Measurements from ENCODE around the gene TRPC3. TPM values are rescaled to one million over a fixed set of nuclear protein-coding genes. Genes with fewer than 3 reads are reported as not detected.

The TRPC3 gene
- total RNA-seq, result 1 to 10 TPM in 1 of 2 experiments, under 1 TPM in 1; 0.84 to 2.1 TPM

GRCh38 chr4:121951521-121952110 lies at the start of gene TRPC3:
Gene TRPC3, minus strand, starts transcription at chr4:121952060. Its CDS starts 380 bp downstream, at chr4:121951680.
- Mint-ChIP-seq H3K4me1 (peaks cover 16% of the 10 kb centered on the region), H3K4me3 (peak within 1 kb of the TSS; percentile 77), H3K27ac (no peak within 1 kb of the TSS), H3K36me3 (no peaks in the 10 kb centered on the region), H3K27me3 (peaks cover 51% of the 10 kb centered on the region), H3K9me3 (ENCODE audit: low read depth) (no peaks in the 10 kb centered on the region)
- ATAC-seq (peak; percentile 52), DNase-seq (peak; percentile 46)
- CTCF ChIA-PET, result interaction anchor here (1.0 to 4.7 kb wide), 7 partner anchors 9 to 627 kb away, joined by 3 to 34 read pairs (median 3); no protein-coding TSS in a partner anchor

- Mint-ChIP-seq H3K9me3 (ENCODE audit: low read depth) (no peaks in the 10 kb centered on the region), H3K27ac (no peak overlapping the region), H3K27me3 (peaks cover 39% of the 10 kb centered on the region), H3K36me3 (no peaks in the 10 kb centered on the region), H3K4me1 (peaks cover 2% of the 10 kb centered on the region), H3K4me3 (no peak overlapping the region)
- DNase-seq (no peak), ATAC-seq (no peak)
- CTCF ChIA-PET, result interaction anchor here (1.4 kb wide), 1 partner anchor 51 kb away, joined by 4 read pairs; no protein-coding TSS in a partner anchor
Measured at GRCh38 chr4:122000849-122001248, 49.0 kb upstream of the TRPC3 start.

DNA sequence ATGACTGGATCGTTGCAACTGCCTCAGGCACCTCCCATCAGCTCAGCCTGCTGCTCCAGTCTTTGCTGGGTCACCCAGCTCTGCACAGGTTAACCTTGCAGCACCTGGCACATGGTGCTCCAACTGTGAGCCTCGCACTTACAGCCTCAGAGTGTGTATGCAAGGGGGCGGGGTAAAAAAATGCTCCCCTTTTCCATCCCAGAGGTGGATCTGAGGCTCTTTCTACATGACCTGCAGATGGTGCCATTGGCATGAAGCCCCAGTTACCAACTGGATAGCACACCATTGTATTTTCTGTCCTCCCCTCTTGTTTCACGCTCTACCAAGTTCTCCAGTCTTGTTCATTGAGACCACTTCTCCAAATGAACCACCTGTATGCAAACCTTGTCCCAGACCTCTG lies 46.2 kb upstream of the TRPC3 start:
- no peak overlapping the region for H3K4me3 Mint-ChIP-seq
- peaks cover 51% of the 10 kb centered on the region for H3K27me3 Mint-ChIP-seq
- ATAC-seq, result peak; percentile 30
- CTCF ChIA-PET, result interaction anchor here (1.2 kb wide), 1 partner anchor 48 kb away, joined by 3 read pairs; no protein-coding TSS in a partner anchor
- H3K4me1 Mint-ChIP-seq, result no peaks in the 10 kb centered on the region
- H3K36me3 Mint-ChIP-seq, result no peaks in the 10 kb centered on the region
- no peak for DNase-seq
- H3K9me3 Mint-ChIP-seq (ENCODE audit: low read depth), result no peaks in the 10 kb centered on the region
- no peak overlapping the region for H3K27ac Mint-ChIP-seq

GRCh38 chr4:121995790-121996537 lies 44.1 kb upstream of the TRPC3 start:
- Mint-ChIP-seq H3K27me3 (peaks cover 43% of the 10 kb centered on the region), H3K4me1 (no peaks in the 10 kb centered on the region), H3K36me3 (no peaks in the 10 kb centered on the region), H3K9me3 (ENCODE audit: low read depth) (no peaks in the 10 kb centered on the region), H3K27ac (no peak overlapping the region), H3K4me3 (no peak overlapping the region)
- DNase-seq (no peak), ATAC-seq (no peak)
- CTCF ChIA-PET, result no interaction called here

DNA sequence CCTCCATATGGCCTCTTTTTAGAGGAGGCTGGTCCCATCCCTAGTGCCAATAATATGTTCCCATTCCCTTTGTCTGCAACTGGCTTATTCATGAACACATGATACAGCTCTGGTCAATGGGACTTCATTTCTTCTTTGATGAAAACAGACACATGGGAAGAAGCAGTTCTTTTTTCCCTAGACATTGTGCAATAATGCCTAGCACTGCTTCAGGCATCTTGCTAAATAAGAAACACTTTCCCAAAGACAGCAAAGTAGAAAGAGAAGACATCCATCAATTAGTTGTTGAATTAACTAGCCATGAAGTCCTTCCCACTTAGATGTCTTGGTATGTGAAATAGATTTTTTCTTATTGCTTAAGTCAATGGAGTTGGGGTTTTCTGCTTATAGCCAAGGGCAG lies 40.1 kb upstream of the TRPC3 start:
- H3K4me3 Mint-ChIP-seq, result no peak overlapping the region
- H3K9me3 Mint-ChIP-seq (ENCODE audit: low read depth), result no peaks in the 10 kb centered on the region
- no peaks in the 10 kb centered on the region for H3K36me3 Mint-ChIP-seq
- peaks cover 48% of the 10 kb centered on the region for H3K27me3 Mint-ChIP-seq
- H3K27ac Mint-ChIP-seq, result no peak overlapping the region
- H3K4me1 Mint-ChIP-seq, result no peaks in the 10 kb centered on the region
- DNase-seq, result no peak
- no peak for ATAC-seq
- CTCF ChIA-PET, result no interaction called here

DNA sequence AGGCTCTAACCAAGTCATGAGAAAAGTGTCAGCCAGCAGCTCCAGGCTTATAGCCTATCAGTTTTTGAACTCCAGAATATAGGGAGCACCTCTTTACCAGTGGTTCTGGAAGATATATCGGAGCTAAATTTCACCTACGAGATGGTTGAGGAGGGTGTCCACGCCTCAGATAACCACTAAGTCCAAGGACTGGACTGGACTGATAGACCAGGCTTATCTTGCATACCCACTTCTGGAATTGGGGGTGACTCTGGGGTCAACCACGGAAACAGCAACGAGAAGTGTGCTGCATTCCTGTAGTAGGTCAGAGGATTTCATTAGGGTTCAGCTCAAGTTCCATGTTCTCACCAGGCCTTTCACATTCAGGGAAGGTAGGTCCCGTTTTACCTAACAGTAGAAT lies 38.6 kb upstream of the TRPC3 start:
- H3K4me1 Mint-ChIP-seq, result no peaks in the 10 kb centered on the region
- ATAC-seq (no peak), DNase-seq (no peak)
- H3K9me3 Mint-ChIP-seq (ENCODE audit: low read depth), result no peaks in the 10 kb centered on the region
- CTCF ChIA-PET, result no interaction called here
- no peaks in the 10 kb centered on the region for H3K36me3 Mint-ChIP-seq
- H3K4me3 Mint-ChIP-seq, result no peak overlapping the region
- peaks cover 41% of the 10 kb centered on the region for H3K27me3 Mint-ChIP-seq
- no peak overlapping the region for H3K27ac Mint-ChIP-seq

DNA sequence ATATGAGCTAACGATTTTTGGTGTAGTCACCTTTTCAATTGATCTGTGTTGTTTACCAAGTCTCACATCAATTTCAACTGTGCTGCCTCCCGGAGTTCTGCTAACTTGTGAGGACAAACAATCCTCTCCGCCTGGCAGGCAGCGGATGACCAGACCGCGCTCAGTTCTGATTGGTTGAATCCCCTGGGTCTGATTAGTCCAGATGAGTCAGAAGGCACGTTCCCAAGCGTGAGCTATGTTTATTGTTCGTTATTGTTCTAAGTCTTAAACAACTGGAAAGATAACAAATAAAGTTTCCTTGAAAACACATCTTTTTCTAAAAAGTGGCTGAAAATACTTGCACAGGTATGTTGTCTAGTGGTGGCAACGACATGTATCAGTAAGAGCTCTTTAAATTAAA lies 37.9 kb upstream of the TRPC3 start:
- ATAC-seq, result no peak
- Mint-ChIP-seq H3K36me3 (no peaks in the 10 kb centered on the region), H3K27me3 (peaks cover 40% of the 10 kb centered on the region), H3K4me1 (no peaks in the 10 kb centered on the region), H3K4me3 (no peak overlapping the region), H3K27ac (no peak overlapping the region), H3K9me3 (ENCODE audit: low read depth) (no peaks in the 10 kb centered on the region)
- DNase-seq, result no peak
- CTCF ChIA-PET, result interaction anchor here (1.3 kb wide), 1 partner anchor 9 kb away, joined by 3 read pairs; no protein-coding TSS in a partner anchor

DNA sequence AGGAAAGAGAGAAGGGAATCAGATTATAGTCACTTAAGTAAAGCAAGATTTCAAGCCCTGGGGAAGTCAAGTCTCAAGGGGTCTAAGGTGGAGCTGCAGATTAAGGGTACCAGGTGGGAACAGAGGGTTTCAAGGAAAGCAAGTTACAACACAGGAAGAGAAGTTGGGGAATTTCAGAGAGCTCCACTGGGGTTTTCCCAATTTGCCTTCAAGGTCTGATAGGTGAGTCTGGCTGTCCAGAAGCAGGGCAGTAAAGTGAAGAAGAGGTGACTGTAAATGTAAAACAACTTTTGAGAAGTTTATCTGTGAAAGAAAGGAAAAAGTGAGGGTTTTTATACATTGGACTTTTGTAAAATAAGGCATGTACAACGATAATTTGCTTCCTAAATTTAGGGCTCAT lies 37.1 kb upstream of the TRPC3 start:
- no peak for ATAC-seq
- DNase-seq, result no peak
- Mint-ChIP-seq H3K4me1 (no peaks in the 10 kb centered on the region), H3K9me3 (ENCODE audit: low read depth) (no peaks in the 10 kb centered on the region), H3K36me3 (no peaks in the 10 kb centered on the region), H3K4me3 (no peak overlapping the region), H3K27me3 (peaks cover 34% of the 10 kb centered on the region), H3K27ac (no peak overlapping the region)
- CTCF ChIA-PET, result interaction anchor here (1.3 kb wide), 1 partner anchor 8 kb away, joined by 3 read pairs; no protein-coding TSS in a partner anchor

GRCh38 chr4:121980643-121981042 lies 28.8 kb upstream of the TRPC3 start:
- DNase-seq (no peak), ATAC-seq (no peak)
- H3K27ac Mint-ChIP-seq, result no peak overlapping the region
- peaks cover 10% of the 10 kb centered on the region for H3K27me3 Mint-ChIP-seq
- H3K9me3 Mint-ChIP-seq (ENCODE audit: low read depth), result no peaks in the 10 kb centered on the region
- H3K4me3 Mint-ChIP-seq, result no peak overlapping the region
- CTCF ChIA-PET, result interaction anchor here (0.6 to 1.1 kb wide), 2 partner anchors 9 to 31 kb away, joined by 3 read pairs; no protein-coding TSS in a partner anchor
- H3K4me1 Mint-ChIP-seq, result peaks cover 11% of the 10 kb centered on the region
- no peaks in the 10 kb centered on the region for H3K36me3 Mint-ChIP-seq

- no peaks in the 10 kb centered on the region for H3K9me3 Mint-ChIP-seq (ENCODE audit: low read depth)
- no peaks in the 10 kb centered on the region for H3K36me3 Mint-ChIP-seq
- CTCF ChIA-PET, result no interaction called here
- no peak overlapping the region for H3K4me3 Mint-ChIP-seq
- no peak for ATAC-seq
- H3K27ac Mint-ChIP-seq, result no peak overlapping the region
- no peak for DNase-seq
- peaks cover 11% of the 10 kb centered on the region for H3K4me1 Mint-ChIP-seq
- peaks cover 15% of the 10 kb centered on the region for H3K27me3 Mint-ChIP-seq
Measured at GRCh38 chr4:121978172-121978516, 26.3 kb upstream of the TRPC3 start.

GRCh38 chr4:121977251-121978171 lies 25.7 kb upstream of the TRPC3 start:
- Mint-ChIP-seq H3K4me1 (peaks cover 11% of the 10 kb centered on the region), H3K27me3 (peaks cover 15% of the 10 kb centered on the region), H3K36me3 (no peaks in the 10 kb centered on the region), H3K9me3 (ENCODE audit: low read depth) (no peaks in the 10 kb centered on the region), H3K4me3 (no peak overlapping the region), H3K27ac (no peak overlapping the region)
- CTCF ChIA-PET, result interaction anchor here (1.2 kb wide), 1 partner anchor 28 kb away, joined by 5 read pairs; no protein-coding TSS in a partner anchor
- DNase-seq, result no peak
- ATAC-seq, result peak; percentile 55

GRCh38 chr4:121975784-121976183 lies 23.9 kb upstream of the TRPC3 start:
- Mint-ChIP-seq H3K36me3 (no peaks in the 10 kb centered on the region), H3K4me1 (peaks cover 11% of the 10 kb centered on the region), H3K4me3 (no peak overlapping the region), H3K27me3 (peaks cover 22% of the 10 kb centered on the region), H3K9me3 (ENCODE audit: low read depth) (no peaks in the 10 kb centered on the region), H3K27ac (no peak overlapping the region)
- CTCF ChIA-PET, result no interaction called here
- no peak for DNase-seq
- no peak for ATAC-seq

DNA sequence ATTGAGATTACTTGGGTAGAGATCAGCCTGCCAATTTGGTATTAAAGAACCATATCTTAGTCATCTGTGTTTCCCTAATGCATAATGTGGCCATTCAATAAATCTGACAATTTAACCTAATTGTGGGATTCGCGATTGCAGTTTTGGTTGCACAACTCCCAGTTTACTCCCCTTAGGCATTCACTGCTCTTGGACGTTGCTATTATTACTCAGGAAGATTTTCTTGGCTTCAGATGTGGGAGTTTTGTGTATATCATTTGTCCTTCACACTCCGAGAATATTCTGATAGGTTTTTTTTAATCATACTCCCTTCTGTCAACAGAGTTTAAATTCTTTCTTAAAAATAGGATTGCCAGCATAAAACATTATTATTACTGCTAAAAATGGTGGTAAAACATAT lies 22.0 kb upstream of the TRPC3 start:
- Mint-ChIP-seq H3K9me3 (ENCODE audit: low read depth) (no peaks in the 10 kb centered on the region), H3K4me1 (peaks cover 11% of the 10 kb centered on the region), H3K27ac (no peak overlapping the region), H3K36me3 (no peaks in the 10 kb centered on the region), H3K27me3 (peaks cover 23% of the 10 kb centered on the region), H3K4me3 (no peak overlapping the region)
- no peak for ATAC-seq
- CTCF ChIA-PET, result no interaction called here
- DNase-seq, result no peak

All from activated CD8-positive, alpha-beta memory T cell treated with anti-CD3 and anti-CD28 coated beads, Interleukin-2, amount 10 ng/mL, durations not matched to agents 7 days and 5 days (primary cell).